ENCODE measurements around the gene BHLHE23. TPM values are rescaled to one million over a fixed set of nuclear protein-coding genes. Genes with fewer than 3 reads are reported as not detected.
A peak's percentile ranks its signal among the peaks of the same experiment; 100 is the strongest.

Gene BHLHE23
- total RNA-seq, 2 experiments from 2014 or later, result not detected

DNA sequence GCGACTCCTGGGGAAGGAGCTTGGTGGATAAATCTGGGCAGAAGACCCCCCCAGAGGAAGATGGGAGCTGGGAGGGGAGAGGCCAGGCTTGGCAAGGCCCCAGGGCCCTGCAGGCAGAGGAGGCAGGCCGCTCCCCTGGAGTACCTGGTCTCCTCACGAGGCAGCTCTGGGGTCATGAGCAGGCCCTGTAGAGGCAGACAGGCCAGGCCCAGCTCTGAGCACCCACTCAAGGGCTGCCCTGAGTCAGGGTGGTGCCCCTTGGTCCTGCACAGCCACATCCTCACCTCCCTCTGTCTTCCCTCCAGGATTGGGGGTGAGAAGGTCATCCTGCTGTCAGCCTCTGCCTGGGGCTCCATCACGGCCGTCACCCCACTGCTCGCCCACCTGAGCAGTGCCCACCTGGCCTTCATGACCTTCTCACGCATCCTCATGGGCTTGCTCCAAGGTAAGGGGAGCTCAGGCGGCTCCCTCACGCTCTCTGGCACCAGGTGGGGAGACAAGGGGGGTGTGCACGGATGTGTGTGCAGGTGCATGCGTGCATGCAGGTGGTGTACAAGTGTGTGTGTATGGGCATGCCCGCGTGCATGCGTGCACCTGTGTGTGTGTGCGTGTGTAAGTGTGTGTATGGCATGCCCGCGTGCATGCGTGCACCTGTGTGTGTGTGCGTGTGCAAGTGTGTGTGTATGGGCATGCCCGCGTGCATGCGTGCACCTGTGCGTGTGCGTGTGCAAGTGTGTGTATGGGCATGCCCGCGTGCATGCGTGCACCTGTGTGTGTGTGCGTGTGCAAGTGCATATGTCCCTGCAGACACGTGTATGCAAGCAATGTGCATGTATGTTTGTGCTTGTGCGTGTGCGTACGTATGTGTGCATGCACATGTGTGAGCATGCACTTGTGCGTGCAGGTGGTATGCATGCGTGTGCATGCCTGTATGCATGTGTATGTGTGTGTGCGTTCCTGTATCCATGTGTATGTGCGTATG lies 49.3 kb downstream of the BHLHE23 start:
- Mint-ChIP-seq H3K36me3 (ENCODE audit: low read depth) (peaks cover 26% of the 10 kb centered on the region), H3K27ac (peak overlapping the region; percentile 34), H3K4me1 (ENCODE audit: low read depth) (peaks cover 44% of the 10 kb centered on the region), H3K4me3 (no peak overlapping the region), H3K27me3 (ENCODE audit: low read depth) (no peaks in the 10 kb centered on the region), H3K9me3 (ENCODE audit: insufficient read depth) (no peaks in the 10 kb centered on the region)
- ATAC-seq, result no peak
- ChIA-PET POLR2A (no interaction called here), CTCF (interaction anchor here (1.4 kb wide), 1 partner anchor 17 kb away, joined by 3 read pairs; no protein-coding TSS in a partner anchor)
- no peak for DNase-seq

DNA sequence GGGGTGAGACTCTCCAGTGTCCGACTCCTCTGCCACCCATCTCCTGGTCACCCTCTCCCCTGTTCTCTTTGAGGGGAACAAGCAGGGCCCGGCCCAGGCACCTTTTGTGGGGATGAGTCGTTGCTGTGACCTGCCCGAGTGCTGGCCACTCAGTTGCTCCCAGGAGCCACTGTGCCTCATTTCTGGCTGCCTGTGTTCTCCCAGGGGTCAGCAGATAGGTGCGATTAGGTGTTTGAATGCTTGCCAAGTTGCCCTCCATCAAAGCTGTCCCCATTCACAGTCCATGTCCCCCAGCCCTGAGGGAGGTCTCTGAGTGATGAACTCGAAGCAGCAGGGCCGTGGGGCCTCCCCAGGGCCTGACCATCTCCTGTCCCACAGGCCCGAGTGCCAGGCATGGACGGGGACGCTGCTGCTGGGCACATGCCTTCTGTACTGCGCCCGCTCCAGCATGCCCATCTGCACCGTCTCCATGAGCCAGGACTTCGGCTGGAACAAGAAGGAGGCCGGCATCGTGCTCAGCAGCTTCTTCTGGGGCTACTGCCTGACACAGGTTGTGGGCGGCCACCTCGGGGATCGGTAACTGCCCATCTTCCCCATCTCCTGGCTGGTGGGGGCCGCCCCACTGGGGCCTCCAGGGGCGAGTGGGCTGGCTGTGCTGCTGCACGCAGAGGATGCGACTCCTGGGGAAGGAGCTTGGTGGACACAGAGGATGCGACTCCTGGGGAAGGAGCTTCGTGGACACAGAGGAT lies 50.2 kb downstream of the BHLHE23 start:
- Mint-ChIP-seq H3K27ac (no peak overlapping the region), H3K4me3 (no peak overlapping the region), H3K36me3 (ENCODE audit: low read depth) (peaks cover 22% of the 10 kb centered on the region), H3K4me1 (ENCODE audit: low read depth) (peaks cover 52% of the 10 kb centered on the region), H3K9me3 (ENCODE audit: insufficient read depth) (no peaks in the 10 kb centered on the region), H3K27me3 (ENCODE audit: low read depth) (no peaks in the 10 kb centered on the region)
- ChIA-PET POLR2A (interaction anchor here (1.1 kb wide), 1 partner anchor 18 kb away, joined by 3 read pairs; the partner anchor contains the start of gene GID8), CTCF (interaction anchor here (1.4 kb wide), 1 partner anchor 18 kb away, joined by 3 read pairs; no protein-coding TSS in a partner anchor)
- ATAC-seq (no peak), DNase-seq (no peak)

Other genes starting within 250 kb of the BHLHE23 start
- gene MRGBP, start 210.5 kb downstream of the BHLHE23 start, total RNA-seq, result 10 to 100 TPM; 18.3 to 19.2 TPM
- 10 to 100 TPM; 67.0 to 76.6 TPM for gene OGFR, start 202.1 kb downstream of the BHLHE23 start, total RNA-seq
- not detected for gene COL9A3, start 189.9 kb downstream of the BHLHE23 start, total RNA-seq
- gene TCFL5, start 145.1 kb downstream of the BHLHE23 start, total RNA-seq, result 1 to 10 TPM; 7.9 to 9.6 TPM
- 10 to 100 TPM; 69.6 to 74.0 TPM for gene DIDO1, start 80.5 kb downstream of the BHLHE23 start, total RNA-seq
- gene GID8, start 68.8 kb downstream of the BHLHE23 start, total RNA-seq, result 10 to 100 TPM; 37.3 to 39.7 TPM
- 10 to 100 TPM; 57.8 to 69.7 TPM for gene SLC17A9, start 54.3 kb downstream of the BHLHE23 start, total RNA-seq
- 10 to 100 TPM; 36.2 to 38.7 TPM for gene YTHDF1, start 209.2 kb upstream of the BHLHE23 start, total RNA-seq
- gene BIRC7, start 228.9 kb upstream of the BHLHE23 start, total RNA-seq, result under 1 TPM; 0.37 to 0.74 TPM
- gene NKAIN4, start 247.5 kb upstream of the BHLHE23 start, total RNA-seq, result not detected